Left lobe of liver (tissue), 2 donors: ENCODE measurements around the gene DENND1A. TPM values are rescaled to one million over a fixed set of nuclear protein-coding genes. Genes with fewer than 3 reads are reported as not detected.

Experiments
- ATAC-seq: fragments of 200-7000 bp; cut with Tn5 transposase; one replicate; pipeline ENCODE4 v1.9.1; 2020; ENCODE audit warnings: mild to moderate bottlenecking, moderate library complexity
- DNase-seq: peaks from one replicate; pipeline ENCODE4 v3.0.0-alpha.2; 2020; ENCODE audit warnings: low spot score
- total RNA-seq: library from RNA; stranded (reverse); gene quantifications from one replicate; pipeline ENCODE4 v1.2.1, GENCODE V29; 2021
- donor health status: DM: no; HTN: no; CAD: no; lungs with moderate emphysema.
- donor health status: DM: no; HTN: yes; CAD: no.

Gene DENND1A
- total RNA-seq, 1 donor from 2014 or later: 15.5 TPM

DNA sequence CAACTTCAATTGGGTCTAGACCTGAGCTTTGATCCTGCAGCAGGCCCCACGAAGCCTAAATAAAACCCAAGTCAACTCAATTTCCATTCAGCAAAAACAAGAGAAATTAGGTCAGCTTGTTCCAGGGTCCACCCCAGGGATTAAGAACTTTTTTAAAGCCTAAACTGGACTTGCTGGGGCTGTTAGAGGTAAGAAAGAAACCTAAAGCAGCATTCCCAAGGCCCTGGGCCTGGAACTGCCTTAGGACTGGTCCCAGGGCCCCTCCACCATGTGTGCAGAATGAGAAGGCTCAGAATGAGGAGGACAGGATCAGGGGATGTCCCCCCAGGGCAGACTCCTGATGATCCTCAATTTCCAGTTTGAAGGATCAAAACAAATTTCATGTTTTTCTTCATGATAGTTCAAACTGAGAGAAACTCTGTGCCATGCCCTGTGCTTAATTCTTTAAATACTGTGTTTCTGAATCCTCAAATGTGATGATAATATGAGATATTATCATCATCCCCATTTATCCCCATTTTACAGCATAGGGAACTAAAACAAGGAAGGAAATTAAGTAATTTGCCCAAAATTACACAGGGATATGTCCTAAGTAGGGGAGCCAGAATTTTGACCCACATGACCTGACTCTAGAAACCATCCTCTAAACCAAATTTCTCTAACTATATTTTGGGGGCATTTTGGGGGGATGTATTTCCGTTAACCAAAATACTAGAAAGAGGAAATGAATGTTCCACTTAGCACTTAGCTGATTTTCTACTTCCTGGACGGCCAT is 64.5 kb downstream of the DENND1A start:
- DNase-seq (no peak), ATAC-seq (no peak)

DNA sequence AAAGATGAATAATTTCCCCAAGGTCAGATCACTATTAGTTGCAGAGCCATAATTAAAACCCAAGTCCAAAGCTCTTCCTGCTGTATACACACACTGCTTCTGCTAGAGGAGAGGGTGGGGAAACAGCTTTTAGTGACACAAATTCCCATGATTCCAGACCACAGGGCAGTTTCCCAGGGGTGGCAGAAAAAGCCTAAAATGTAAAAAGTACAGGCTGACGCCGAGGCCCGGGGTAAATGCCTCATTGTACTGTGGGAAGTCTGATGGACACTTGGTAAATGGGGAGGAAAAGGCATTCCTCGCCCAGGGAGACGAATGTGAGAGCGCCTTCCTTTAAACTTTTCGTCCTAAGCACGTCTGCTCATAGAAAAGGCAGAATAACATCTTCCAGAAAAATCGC is 65.7 kb downstream of the DENND1A start:
- ATAC-seq (no peak), DNase-seq (no peak)

DNA sequence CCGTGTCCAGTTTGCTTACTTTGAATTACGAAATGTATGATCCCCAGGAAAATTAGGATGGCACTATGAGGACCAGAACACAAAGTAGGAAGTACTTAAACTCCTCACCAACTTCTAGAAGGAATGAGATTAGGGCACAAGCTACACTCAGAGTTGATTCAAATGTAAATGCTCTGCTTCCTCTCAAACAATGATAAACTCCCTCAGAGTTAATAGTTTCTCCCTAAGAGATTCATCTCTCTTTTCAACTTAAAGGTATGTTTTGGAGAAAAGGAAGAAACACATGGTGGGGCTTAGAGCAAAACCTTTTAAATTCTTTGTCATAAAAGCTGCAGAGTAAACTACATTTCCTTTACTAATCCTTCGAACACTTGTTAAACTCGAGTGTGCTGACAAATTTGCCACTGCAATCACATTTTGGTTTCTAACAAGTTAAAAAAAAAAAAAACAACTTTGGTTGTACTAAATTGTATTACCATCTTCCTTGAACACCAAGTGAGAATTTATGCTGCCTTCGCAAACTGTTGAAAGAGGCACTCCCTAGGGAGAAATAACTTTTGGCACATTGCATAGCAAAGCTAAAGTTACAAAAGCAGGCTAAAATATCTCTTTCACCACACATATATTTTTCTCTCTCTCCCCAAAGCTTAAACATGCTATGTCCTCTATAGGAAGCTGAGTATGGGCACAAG is 66.6 kb downstream of the DENND1A start:
- ATAC-seq (no peak), DNase-seq (no peak)

DNA sequence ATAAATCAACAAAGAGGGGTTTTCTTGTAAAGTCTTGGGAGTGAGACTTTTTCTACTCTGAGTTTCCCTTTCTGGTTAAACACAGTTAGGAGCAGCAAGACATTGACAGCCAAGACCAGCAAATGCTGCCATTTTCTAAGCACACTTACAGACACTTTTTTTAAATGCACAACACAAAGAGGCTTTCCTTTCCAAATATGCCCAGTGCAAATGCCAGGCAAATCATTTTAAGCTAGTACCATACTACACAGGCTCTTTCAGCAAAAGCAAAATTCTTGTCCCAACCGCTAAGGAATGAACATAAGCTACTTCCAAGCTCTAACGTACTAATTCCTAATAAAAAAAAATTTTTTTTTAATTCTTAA is 68.2 kb downstream of the DENND1A start:
- DNase-seq (no peak), ATAC-seq (no peak)

GRCh38 chr9:123861086-123861755 is 68.7 kb downstream of the DENND1A start:
- no peak for DNase-seq
- peak; percentile 75 for ATAC-seq

DNA sequence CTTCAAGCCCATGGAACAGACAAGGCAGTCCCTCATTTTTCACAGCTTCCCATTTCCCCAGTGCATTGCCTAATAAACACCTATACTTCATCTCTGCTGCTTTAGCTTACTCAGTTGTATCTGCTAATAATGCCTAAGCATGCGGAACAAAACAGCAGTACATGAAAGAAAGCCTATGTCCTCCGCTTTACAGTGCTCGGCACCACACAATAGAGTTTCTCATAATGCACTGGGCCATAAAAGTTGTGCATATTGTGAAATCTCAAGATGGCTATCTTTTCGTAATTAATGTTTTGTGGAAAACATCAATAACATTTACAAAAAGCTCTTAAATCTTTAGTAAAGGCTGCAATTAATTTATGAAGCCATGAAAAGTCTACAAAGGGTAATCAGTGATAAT is 69.3 kb downstream of the DENND1A start:
- no peak for ATAC-seq
- DNase-seq: no peak

DNA sequence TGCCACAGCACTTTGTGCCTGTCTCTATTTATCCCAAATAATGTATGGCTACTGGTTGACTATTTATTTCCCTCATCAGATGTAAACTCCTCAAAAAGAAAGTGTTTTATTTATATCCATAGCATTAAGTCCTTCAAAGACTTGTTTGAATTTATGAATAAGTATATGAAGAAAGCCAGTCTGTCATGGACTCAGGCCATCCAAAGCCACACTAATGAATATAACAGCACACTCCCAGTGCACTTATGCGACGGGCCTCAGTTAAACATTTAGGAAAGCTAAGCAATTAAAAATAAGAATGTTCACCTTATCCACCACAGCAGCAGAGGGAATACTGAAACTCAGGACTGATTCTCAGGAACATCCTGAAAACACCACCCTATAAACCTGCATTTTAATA is 77.5 kb downstream of the DENND1A start:
- DNase-seq (no peak), ATAC-seq (no peak)

DNA sequence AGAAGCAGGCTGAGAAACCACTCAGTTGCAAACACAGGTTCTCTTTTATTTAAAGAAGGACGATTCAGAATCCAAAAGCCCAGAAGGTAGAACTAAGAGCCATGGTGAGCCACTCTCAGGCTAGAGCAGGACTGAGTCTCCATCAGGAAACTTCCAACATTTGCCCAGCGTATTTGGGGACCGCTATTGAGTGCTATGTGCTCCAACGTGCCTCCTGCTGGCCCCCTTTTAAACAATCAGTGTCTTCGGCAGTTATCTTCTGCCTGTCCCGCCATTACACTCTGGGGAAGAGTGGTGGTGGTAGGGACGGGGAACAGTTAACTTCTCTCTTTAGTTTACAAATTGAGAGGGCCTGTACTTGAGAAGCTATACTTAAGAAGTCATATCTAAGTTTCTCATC is 78.1 kb downstream of the DENND1A start:
- ATAC-seq: no peak
- no peak for DNase-seq

- DNase-seq: no peak
- no peak for ATAC-seq
Observed at GRCh38 chr9:123848447-123849085, 81.4 kb downstream of the DENND1A start.

GRCh38 chr9:123846966-123847365 is 83.0 kb downstream of the DENND1A start:
- no peak for ATAC-seq
- DNase-seq: no peak

DNA sequence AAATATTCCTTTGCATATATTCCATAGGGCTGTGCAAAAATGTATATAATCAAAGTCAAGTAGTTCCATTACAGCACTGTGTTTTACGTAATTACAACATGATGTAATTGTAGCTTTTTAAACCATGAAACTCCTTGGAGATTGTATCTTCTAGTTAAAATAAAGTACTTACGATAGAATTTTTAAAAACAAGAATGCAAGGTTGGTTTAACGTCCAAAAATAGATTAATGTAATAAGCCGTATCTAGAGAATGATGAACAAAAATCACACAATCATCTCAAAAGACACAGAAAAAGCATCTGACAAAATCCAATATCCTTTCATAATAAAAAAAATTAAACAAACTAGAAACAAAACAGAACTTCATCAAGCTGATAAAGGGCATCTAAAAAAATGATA is 86.2 kb downstream of the DENND1A start:
- ATAC-seq (no peak), DNase-seq (no peak)

DNA sequence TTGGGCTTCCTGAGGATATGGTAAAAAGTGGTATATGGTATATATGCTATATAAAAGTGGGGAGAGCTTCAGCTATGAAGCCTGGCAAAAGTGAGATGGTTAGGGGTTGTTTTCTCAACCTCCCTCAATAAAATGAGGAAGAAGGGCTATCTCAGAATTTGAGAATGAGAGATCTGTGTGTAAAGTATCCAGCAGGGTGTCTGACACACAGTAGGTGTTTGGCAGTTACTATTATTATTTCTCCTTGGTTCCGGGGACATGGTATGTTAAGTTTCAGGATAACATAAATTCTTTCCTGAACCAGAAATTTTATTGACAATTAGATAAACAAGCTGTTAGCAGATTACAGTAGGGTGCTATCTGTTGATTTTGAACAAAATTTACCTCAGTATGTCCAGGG is 94.1 kb downstream of the DENND1A start:
- ATAC-seq (no peak), DNase-seq (no peak)

GRCh38 chr9:123834889-123835562 is 94.9 kb downstream of the DENND1A start:
- no peak for DNase-seq
- ATAC-seq: peak; percentile 47

DNA sequence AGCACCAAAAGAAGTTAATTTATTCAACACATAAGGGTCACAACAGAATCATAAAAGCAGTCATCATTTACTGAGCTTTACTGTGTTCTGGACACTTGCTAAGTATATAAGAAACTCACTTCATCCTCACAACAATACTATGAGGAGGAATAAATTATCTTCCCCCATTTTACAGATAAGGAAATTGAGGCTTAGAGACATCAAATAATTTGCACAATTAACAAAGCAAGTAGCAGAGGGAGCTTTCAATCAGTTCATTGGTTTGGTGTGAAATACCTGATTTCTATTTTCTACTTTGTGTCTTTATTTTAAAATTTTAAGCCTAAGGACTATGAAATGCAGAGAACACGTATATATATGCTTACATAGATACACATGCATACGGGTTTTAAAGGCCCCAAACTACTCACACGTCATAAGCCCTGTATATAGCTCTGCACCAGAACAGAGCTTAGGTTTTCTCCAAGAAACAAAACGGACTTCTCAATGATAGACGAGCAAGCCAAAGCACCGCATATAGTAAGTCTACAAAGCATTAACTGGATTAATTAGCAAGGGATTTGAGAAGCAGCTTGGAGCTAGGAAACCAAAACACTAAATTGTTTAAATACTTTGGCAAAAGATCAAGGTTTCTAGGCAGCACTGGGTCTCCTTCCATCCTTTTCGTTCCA is 95.6 kb downstream of the DENND1A start:
- ATAC-seq (no peak), DNase-seq (no peak)

- ATAC-seq: no peak
Observed at GRCh38 chr9:123832858-123833650, 96.9 kb downstream of the DENND1A start.

DNA sequence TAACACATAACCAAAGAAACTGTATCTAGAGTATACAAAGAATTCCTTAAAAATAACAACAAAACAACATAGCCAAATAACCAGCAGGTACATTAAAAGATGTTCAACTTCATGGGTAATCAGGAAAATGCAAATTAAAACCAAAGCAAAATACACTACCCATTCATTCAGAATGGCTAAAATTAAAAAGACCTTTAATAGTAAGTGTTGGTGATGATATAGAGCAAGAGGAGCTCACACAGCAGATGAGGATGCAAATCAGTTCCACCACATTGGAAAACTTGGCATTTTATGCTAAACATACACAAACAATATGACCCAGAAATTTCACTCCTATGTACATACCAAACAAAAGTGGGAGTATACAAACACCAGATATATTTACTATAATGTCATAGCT is 97.8 kb downstream of the DENND1A start:
- no peak for DNase-seq
- no peak for ATAC-seq

More at GRCh38 chr9:123832858-123833650, 96.9 kb downstream of the DENND1A start:
- no peak for DNase-seq

DNA sequence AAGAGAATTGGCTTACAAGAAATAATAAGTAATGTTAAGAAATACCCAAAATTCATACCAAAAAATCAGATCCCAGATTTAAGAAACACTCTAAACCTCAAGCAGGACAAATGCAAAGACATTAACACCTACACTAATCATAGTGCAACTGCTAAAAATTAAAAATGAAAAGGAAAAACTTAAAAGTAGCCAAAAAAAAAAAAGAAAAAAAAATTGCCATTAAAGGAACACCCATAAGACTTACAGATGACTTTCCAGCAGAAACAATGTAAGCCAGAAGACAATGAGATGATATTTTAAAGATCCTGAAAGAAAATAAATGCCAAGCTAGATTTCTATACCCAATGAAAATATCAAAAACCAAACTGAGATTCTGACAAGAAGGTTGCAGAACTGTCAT is 101.5 kb downstream of the DENND1A start:
- no peak for DNase-seq
- ATAC-seq: no peak

- ATAC-seq (no peak), DNase-seq (no peak)
Observed at GRCh38 chr9:123825342-123826060, 104.4 kb downstream of the DENND1A start.
